Left ventricle myocardium inferior (tissue), 1 donor: Measurements from ENCODE around the gene CNTN4. TPM values are rescaled to one million over a fixed set of nuclear protein-coding genes. Genes with fewer than 3 reads are reported as not detected.

Experiments used
- DNase-seq: peaks from one replicate; pipeline ENCODE4 v3.0.0-alpha.2; 2020
- H3K27ac ChIP-seq: fragments of 200-600 bp; replicated peaks from 2 replicates; pipeline ENCODE4 v1.8.0; 2021
- H3K27me3 ChIP-seq: fragments of 200-600 bp; 2 replicates; pipeline ENCODE4 v1.8.0; 2021; ENCODE audit warnings: low read depth
- H3K36me3 ChIP-seq: fragments of 200-600 bp; 2 replicates; pipeline ENCODE4 v1.8.0; 2021
- H3K4me1 ChIP-seq: fragments of 200-600 bp; 2 replicates; pipeline ENCODE4 v1.8.0; 2021
- H3K4me3 ChIP-seq: fragments of 200-600 bp; 2 replicates; pipeline ENCODE4 v1.8.0; 2021; ENCODE audit warnings: mild to moderate bottlenecking, moderate library complexity
- H3K9me3 ChIP-seq: fragments of 200-600 bp; replicated peaks from 2 replicates; pipeline ENCODE4 v1.8.0; 2021
- CTCF ChIP-seq: fragments of 200-600 bp; IDR thresholded peaks from 2 replicates; pipeline ENCODE4 v1.8.0; 2021; ENCODE audit warnings: antibody characterized with exemption, mild to moderate bottlenecking, borderline replicate concordance
- intact Hi-C: fragments of 100-400 bp; cut with micrococcal nuclease; formaldehyde crosslinking; loops from one replicate; pipeline ENCODE4 v1.11.0; 2022
- total RNA-seq: library from RNA; stranded (reverse); fragmentation: NEBNext Ultra II Directional; extraction: Animal tissue kit (Norgen Biotek cat#: 25700); gene quantifications from one replicate; pipeline ENCODE4 v1.2.1, GENCODE V29; 2021
- donor health status: DM: no; HTN: yes; CAD: no; lungs with severe emphysema.

The CNTN4 gene
- total RNA-seq, 1 donor from 2014 or later: 1.2 TPM

GRCh38 chr3:3081381-3082233 is 982.9 kb downstream of the CNTN4 start:
- Histone ChIP-seq H3K27me3 (peaks cover 36% of the 10 kb centered on the region), H3K4me3 (no peak overlapping the region), H3K36me3 (no peaks in the 10 kb centered on the region), H3K27ac (no peak overlapping the region), H3K4me1 (no peaks in the 10 kb centered on the region), H3K9me3 (no peaks in the 10 kb centered on the region)
- intact Hi-C loops: no loop called here
- no peak for TF ChIP-seq CTCF
- no peak for DNase-seq

GRCh38 chr3:3082234-3082924 is 983.7 kb downstream of the CNTN4 start:
- no peak for DNase-seq
- TF ChIP-seq CTCF: no peak
- intact Hi-C loops: no loop called here

GRCh38 chr3:3084890-3085289 is 986.2 kb downstream of the CNTN4 start:
- H3K4me1 ChIP-seq: peaks cover 3% of the 10 kb centered on the region
- no peak for DNase-seq
- TF ChIP-seq CTCF: no peak
- intact Hi-C loops: no loop called here
- H3K4me3 ChIP-seq: no peak overlapping the region
- H3K27me3 ChIP-seq: peaks cover 26% of the 10 kb centered on the region
- no peaks in the 10 kb centered on the region for H3K36me3 ChIP-seq
- no peaks in the 10 kb centered on the region for H3K9me3 ChIP-seq
- H3K27ac ChIP-seq: no peak overlapping the region

More at GRCh38 chr3:3082234-3082924, 983.7 kb downstream of the CNTN4 start:
- no peak overlapping the region for H3K4me3 ChIP-seq
- peaks cover 3% of the 10 kb centered on the region for H3K4me1 ChIP-seq
- H3K27me3 ChIP-seq: peaks cover 30% of the 10 kb centered on the region
- H3K27ac ChIP-seq: no peak overlapping the region
- no peaks in the 10 kb centered on the region for H3K36me3 ChIP-seq
- no peaks in the 10 kb centered on the region for H3K9me3 ChIP-seq

- intact Hi-C loops: no loop called here
- H3K4me3 ChIP-seq: no peak overlapping the region
- H3K36me3 ChIP-seq: no peaks in the 10 kb centered on the region
- peaks cover 18% of the 10 kb centered on the region for H3K27me3 ChIP-seq
- H3K27ac ChIP-seq: no peak overlapping the region
- DNase-seq: no peak
- H3K9me3 ChIP-seq: no peaks in the 10 kb centered on the region
- TF ChIP-seq CTCF: no peak
- peaks cover 3% of the 10 kb centered on the region for H3K4me1 ChIP-seq
Observed at GRCh38 chr3:3085782-3086181, 987.1 kb downstream of the CNTN4 start.

- no peak for DNase-seq
- H3K4me1 ChIP-seq: peaks cover 3% of the 10 kb centered on the region
- H3K27ac ChIP-seq: no peak overlapping the region
- no peak overlapping the region for H3K4me3 ChIP-seq
- TF ChIP-seq CTCF: no peak
- intact Hi-C loops: no loop called here
- peaks cover 13% of the 10 kb centered on the region for H3K27me3 ChIP-seq
- H3K9me3 ChIP-seq: no peaks in the 10 kb centered on the region
- H3K36me3 ChIP-seq: no peaks in the 10 kb centered on the region
Observed at GRCh38 chr3:3086239-3086638, 987.6 kb downstream of the CNTN4 start.
